Stimulated activated CD4-positive, alpha-beta T cell treated with anti-CD3 and anti-CD28 coated beads, Interleukin-4, amount 100 ng/mL, for 1 hour (primary cell): ENCODE measurements around the gene PPP1R13B.
A peak's percentile ranks its signal among the peaks of the same experiment; 100 is the strongest.

Experiments
- DNase-seq: peaks from one replicate; pipeline ENCODE4 v3.0.0-alpha.2; 2020

The PPP1R13B gene

DNA sequence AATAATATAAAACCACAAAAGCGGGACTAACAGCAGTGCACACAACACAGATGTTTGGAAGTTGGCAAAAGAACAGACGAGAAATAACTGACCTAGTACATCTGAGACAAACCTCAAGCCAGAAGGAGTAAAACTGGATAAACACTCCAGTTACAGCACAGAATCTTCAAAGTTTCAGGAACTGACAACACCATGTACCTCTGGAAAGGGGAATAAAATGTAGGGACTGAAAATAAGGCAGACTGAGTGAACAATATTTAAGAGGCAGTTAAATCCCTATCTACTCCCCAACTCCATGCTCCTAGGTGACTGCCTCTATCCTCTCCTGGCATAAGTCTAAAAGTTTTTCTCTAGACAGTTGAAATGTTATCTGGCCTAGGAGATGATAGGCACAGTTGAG, 73.9 kb downstream of the PPP1R13B start:
- DNase-seq: no peak

DNA sequence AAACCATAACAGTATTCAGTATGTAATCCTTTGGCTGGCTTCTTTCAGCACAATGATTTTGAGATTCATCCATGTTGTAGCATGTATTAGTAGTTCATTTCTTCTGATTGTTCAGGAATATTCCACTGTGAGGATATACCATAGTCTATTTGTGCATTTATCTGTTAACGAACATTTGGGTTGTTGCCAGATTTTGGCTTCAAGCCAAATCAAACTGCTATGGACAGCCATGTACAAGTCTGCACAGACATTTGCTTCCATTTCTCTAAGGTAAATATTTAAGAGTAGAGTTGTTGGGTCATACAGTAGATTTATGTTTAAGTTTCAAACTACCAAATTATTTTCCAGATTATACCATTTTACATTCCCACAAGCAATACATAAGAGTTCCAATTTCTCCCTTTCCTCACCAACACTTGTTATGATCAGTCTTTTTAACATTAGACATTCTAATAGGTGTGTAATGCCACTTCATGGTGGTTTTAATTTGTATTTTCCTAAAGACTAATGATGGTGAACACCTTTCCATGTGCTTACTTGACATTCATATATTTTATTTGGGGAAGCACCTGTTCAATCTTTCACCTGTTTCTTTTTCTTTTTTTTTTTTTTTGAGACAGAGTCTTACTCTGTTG, 75.2 kb downstream of the PPP1R13B start:
- DNase-seq: no peak

DNA sequence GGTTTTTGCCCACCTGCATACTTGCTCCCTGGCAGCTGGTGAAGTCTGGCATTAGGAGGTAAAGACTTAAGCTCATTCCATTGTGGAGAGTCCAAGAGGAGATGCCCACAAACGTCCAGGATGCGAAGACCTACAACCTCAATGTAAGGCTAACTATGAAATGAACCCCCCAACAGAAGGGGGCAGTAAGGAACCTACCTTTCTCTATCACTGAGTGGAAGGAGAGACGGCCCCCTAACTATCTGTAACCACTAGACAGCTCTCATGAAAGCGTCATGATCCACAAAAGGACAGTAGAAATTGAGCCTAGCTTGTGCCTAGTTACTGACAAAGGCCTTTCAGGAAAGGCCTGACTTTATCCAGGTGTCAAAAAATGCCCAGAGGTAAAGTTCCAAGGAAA, 76.5 kb downstream of the PPP1R13B start:
- DNase-seq: no peak

DNA sequence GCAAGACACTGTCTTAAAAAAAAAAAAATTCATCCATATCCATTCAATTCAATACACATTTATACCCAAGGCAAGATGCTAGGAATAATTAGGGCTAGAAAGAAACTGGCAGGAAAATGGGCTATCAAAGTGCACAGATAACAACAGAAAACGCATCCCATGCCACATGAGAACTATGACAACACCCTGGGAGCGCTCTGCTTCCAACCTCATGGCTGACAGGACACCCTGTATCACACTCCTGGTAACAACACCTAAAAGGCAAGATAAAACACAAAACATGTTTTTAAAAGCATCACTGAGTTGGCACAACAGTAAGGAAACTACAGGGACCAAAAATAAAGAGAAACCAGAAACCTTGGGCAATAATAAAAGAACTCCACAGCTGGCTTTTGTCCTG, 76.9 kb downstream of the PPP1R13B start:
- DNase-seq: no peak

DNA sequence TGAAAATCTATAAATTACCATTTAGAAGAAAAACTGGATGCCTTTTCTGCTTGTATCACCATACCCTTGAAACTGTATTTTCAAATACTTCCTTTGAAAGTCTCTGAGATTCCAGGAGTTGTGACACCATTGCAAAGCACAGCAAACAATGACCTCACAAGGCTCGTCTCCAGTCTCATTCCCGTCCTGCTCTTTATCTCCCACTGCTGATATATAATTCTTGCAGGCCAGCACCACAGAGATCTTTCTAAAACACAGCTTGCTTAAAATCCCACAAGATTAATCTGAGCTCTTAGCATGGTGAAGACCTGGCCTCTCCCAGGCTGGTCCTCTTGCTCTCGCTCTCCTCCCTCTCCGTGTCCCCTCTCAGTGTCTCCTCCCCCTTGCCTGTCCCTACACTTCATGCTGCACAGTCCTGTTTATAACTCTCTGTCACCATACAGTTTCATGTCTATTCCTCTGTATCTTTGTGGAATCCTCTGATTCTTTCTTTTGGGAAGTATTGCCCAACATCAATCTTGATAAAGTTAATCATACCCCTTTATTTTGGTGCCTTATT, 80.0 kb downstream of the PPP1R13B start:
- DNase-seq: no peak

DNA sequence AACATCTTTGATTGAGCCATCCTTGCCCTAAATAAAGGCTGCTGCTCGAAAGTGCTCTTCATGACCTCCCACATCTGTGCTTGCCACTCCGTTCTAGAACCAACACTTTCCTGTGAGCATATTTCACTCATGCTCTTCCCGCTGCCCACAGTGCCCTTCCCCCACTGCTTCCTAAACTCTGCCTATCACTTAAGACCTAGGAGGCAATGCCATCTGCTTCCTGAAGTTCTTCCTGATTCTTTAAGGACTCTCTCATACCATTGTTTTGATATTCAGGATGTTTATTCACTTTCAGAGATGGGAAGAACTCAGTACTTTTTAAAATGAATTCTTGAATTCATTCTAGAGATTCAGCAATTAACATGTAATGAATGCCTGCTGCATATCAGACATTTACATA, 81.8 kb downstream of the PPP1R13B start:
- DNase-seq: no peak

DNA sequence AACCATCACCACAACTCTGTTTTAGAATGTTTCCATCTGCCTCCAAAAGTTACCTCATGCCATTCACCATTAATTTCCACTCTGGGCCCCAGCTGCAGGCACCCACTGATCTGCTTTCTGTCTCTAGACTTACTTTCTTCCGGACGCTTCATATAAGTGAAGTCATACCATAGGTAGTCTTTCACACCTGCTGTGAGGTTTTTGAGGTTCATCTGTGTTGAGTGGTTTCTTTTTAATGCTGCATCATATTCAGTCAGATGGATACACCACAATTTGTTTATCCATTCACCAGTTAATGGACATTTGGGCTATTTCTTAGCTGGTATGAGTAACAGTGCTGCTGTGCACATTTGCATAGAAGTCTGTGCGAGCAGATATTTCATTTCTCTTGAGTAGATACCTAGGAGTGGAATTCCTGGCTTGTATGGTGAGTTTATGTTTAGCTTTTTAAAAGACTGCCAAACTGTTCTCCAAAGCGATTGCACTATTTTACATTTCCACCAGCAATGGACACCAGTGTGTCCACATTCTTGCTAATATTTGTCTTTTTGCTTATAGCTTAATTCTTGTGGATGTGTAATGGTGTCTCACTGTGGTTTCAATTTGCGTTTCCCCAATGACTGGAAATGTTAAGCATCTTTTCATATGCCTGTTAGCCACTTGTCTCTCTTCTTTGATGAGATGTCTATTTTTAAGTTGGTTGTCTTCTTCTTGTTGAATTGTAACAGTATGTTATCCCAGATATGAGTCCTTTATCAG, 83.5 kb downstream of the PPP1R13B start:
- no peak for DNase-seq

DNA sequence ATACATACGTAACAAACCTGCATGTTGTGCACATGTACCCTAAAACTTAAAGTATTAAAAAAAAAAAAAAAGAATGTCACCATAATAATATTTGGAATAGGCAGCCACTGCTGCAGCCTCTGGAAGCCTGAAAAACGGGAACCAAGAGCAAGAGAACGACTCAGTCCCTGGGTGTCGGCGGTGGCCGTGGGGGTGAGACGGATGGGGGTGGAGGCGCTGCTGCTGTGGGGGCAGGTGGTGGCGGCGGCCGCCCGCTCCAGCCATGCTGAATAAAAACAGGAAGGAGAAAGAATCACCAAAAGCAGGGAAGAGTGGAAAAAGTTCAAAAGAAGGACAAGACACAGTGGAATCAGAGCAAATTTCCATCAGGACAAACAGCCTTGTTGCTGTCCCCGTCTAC, 84.8 kb downstream of the PPP1R13B start:
- DNase-seq: no peak

DNA sequence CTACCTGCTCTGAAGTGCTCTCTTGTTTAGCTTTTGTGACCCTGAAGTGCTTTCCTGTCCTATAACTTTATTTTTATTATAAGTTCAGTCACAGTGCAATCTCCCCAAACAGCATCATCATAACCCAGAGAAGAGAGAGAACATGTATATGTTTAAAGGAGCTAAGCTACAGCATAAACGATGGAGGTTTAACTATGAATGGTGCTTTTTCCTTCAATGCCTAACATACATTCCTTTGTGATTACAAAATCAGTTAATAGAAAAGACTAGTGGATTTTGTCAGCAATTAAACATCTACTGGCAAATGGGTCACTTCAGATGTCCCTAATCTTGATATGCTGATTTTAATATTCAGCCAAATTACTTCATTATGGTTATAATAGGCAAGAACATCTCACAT, 85.3 kb downstream of the PPP1R13B start:
- no peak for DNase-seq

DNA sequence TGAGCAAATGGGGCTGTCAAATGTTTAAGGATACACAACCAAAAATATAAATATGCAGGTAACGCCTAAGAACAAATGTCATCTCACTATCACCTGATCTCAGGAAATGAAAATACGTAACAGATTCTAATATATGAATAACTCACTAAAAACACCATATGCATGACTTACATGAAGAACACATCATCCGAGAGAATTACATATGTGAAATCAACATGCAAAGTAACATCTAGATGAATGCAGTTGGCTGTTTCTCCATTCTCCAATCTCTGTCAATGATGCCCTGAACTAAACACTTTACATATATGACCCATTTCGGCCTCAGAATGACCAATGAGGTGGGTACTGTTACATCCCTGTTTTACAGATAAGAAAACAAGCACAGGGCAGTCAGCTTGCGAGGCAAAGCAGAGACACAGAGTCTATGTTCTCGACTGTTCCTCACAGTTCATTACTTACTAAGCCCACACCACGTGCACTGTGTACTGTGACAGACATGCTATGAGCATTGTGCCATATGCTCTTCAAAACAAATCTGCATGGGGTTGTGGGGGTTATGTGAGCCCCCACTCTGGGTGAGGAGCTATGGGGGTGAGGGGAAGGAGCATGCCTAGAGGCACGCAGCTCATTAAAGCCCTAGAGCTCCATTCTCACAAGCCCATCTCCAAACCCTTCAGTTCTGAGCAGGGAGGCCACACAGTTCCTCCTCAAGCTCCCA, 89.2 kb downstream of the PPP1R13B start:
- DNase-seq: no peak

DNA sequence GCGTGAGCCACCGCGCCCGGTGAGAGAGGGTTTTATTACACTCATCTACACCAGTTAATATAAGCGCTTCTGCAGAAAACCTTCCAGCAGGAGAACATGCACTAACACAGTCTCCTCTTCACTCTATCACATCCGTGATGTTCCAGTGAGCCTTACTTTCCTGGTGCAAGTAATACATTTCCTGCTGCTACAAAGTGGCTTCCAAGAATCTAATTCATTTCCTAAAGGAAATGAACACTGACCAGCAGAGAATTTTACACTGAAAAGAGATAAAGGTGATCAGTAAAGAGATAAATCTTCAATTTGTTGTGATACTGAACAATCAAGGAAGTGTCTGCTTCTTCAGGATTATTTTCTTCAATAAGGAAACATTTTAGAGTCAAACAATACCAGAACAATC, 92.3 kb downstream of the PPP1R13B start:
- DNase-seq: no peak

DNA sequence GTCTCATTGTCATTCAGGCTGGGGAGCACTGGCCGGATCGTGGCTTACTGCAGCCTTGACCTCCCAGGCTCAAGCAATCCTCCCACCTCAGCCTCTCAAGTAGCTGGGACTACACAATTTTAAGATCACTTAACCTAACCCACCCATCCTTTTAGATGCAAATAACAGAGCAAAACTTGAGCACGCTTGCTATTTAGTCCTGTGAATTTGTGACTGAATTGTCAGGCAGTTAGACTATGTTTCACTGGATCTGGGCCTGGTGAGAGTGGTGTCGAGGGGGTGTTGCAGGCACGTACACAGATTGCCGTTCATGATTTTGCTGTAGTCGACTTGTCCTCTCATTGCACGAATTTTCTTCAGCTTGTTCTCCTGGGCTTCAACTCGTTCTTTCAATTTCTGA, 93.6 kb downstream of the PPP1R13B start:
- no peak for DNase-seq

DNA sequence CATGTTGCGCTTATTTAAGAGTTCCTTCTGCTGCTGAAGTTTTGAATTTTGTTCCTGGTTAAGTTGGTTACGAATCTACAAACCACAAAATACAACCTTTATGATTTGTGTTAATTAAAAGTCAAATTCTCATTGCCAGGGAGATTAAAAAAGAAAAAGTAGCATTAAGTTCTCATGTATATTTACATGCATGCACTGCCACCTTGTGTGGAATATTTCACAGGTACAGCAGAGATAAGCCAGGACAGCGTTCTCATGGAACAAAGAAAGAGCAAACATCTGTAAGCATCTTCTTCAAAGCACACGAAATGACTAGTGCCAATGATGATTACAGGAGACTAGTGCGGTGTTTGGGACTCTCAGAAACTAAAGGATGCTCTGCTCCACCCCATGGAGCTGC, 97.5 kb downstream of the PPP1R13B start:
- DNase-seq: no peak

DNA sequence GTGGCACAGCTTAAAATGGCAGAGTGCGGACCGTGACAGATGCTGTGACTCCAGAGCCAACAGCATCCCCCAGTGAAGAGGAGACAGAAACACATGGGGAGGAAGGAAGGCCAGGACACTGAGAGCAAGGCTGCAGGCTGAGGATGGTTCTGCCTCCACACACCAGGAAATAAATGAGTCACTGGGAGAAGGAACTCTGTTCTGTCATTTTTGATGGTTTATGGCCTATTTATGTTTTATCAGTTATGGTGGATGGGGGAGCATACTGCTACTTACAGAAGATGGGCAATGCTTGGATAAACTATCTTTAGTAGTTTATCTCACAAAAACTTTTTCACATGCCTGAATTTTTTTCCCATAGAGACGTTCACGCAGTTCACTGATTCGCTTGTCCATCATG, 97.9 kb downstream of the PPP1R13B start:
- DNase-seq: no peak

DNA sequence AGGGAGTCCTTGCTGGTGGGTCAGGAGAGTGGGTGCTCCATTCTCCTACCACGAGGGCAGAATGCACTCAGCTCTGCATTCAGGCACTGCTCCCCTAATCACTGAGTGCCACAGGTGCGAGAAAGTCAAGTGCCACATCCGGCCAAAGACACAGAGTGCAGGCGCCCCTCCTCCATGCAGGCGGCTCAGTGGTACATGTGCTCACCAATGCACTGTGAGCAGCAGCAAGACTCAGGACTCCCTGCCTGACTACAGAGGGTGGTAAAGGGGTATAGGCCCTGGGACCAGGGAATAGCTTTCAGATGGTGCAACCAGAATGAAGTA, 98.9 kb downstream of the PPP1R13B start:
- peak; percentile 43 for DNase-seq

DNA sequence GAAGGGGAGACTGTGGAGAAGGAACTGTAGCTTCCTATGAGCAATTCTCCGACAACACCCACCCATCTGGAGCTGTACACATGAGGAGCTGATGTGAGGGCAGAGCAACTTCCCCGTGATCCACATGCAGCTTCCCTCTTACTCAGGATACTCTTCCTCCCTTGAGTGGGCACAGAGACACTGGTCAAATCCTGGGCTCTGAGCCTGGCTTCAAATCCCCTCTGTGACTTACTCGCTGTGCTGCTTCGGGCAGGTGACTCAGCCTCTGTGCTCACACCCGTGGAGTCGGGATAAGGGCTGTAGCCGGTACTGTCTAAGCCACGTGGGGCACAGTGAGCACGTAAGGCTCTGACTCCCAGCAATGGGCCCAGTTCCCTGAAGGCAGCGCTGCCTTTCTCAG, 100.7 kb downstream of the PPP1R13B start:
- DNase-seq: no peak

DNA sequence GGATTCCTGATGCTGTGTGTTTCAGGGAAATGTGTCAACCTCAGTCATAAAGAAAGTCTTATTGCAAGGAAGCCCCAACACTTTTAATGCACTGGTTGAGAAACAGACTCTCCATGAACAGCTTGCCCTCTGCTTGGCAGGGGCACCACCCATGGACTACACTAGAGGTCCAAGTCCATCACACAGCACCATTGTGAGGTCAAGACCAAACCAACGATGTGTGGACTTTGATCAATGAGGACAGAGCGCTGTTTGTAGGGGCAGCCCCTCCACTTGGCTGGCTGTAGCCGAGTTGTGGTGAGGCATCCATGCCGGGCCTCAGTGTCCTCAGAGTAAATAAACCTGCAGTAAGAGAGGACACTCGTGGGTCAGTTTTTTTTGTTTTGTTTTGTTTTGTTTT, 102.0 kb downstream of the PPP1R13B start:
- DNase-seq: no peak

DNA sequence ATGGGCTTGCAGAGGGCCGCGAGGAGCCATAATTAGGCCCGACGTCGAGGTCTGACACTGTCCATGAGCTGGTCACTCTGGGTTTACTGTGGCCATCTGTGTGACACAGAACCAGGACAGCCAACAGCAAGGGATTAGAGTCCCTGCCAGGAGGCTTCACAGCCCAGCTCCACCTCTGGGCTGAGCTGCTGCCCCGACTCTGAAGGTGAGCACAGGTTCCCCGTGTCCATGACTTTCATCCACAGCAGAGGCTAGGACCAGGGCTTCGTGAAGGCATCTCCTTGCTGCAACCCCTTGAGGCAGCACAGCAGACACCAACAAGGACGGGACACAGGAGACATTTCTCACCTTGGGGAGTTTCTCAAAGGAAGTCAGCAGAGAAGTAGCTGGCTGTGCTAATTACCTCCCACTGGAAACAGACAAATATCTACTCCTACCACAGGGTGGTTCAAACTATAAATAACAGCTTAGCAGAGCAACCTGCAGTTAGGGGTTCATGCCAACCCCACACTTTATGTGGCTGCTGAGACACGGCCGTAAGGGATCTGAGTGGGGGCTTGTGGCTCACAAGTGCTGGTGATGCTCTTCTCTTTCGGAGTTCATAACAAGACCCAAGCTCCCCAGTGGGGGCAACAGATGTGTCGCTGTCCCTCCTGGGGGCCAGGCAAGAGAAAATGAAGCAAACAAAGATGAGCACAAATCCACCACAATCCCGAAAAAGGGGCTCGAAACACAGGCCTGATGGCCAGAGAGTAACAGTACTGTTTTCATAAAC, 102.6 kb downstream of the PPP1R13B start:
- DNase-seq: no peak

DNA sequence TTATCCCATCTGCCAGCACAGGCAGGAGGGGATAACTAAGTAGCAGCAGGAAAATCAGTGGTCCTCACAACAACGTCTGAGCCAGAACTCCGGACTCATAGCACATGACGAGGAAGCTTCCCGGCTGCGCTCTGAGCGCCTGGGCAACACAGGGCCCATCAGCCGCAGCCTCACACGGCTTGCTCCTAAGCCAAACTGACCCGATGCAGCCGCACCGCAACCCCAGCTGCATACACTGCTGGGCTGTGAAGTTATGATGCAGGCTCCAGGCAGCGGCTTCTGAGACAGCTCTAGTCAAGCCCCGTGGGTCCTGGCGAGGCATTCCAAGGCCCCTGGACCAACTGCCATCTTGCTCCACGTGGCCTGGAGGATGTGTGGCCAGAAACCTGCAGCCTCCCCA, 103.7 kb downstream of the PPP1R13B start:
- no peak for DNase-seq

DNA sequence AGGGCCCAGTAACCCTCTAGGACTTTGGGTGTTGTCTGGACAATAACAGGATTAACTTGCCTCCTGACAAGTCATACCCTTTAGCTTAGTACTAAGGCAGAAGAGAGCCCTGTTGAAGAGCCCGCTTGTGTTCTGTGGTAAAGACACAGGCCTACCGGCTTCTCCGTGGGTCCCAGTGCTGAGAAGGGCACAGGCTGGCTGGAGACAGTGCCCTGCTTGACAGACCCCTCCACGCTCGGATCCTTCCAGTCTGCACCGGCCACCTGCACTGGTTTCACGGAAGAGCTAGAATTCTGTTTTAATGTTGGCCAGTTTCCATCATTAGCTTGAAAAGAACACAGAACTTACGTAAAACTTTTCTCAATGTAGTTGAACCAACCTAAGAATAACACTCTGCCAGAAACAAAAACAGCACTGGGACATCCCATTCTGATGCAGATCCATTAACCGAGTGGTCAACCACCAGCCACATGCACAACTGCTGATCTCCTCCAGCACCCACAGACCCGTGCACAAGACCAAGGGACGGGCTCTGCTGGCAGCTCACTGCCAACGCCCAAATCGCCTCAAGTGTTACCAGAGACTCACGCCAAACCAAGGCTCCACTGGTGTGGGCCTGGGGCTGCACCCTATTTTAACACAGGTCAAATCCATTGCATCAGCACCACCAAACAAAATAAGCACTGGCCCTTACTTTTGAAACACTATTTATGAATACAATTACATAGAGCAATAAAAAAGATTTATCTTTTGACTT, 104.7 kb downstream of the PPP1R13B start:
- DNase-seq: no peak

DNA sequence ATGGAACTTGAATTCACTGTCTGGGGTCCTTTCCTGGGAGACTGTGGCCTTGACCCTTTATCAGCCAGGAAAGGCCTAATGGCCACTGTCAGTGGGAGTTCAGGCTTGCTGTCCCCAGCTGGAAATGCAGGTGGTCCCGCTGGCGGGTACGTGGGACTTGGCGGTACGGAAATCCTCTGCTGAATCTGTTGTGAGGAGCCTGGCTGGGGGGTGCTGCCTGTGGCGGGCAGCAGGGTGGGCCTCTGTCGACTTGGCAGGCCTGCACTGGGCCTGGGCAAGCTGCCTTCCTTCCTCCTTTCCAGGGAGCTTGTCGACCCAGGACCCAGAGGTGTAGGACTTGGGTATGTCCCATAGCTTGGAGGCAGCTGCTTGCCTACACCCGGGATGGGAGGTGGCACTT, 105.5 kb downstream of the PPP1R13B start:
- DNase-seq: no peak

DNA sequence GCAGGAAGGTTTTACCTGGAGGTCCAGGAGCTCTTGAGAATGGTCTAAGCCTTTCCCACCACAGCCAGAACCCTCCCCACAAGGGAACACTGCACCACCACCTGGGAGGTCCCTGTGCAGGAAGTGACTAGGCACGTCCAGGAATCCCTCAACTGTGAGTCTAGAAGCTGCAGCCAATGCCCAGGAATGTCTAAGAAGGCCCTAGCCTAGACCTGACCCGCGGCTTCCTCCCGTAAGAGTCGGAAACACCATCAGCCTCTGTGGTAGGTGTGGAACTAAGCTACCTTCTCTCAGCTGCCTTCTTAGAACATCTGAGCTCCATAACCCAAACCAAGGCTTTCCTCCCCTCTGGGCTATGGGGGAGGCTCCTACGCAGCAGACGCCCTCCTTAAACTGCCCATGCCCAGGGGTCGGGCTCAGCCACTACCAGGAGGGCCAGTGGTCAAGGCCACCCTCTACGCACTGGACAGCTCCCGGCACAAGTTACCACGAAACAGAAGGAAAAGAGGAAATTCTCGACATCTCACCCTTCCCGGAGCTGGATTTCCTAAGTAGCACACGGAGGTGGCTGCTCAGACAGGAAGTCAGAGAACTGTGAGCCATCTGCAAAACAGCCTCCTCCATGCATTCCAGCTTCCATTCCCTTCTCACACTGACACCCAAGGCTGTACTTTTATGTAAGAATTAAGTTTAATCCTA, 106.2 kb downstream of the PPP1R13B start:
- no peak for DNase-seq
